Tibial nerve (tissue), 3 donors: Measurements from ENCODE around the gene EEF2KMT.
"Not testable (repeated sequence)": the region's sequence is repeated elsewhere in the genome, so short reads cannot be mapped to it uniquely, and the experiment has no call there.

Source experiments
- CTCF ChIP-seq, 5 experiments: fragments of 200-600 bp in 3 of 5; fragments of 450-650 bp in 2 of 5; sonication (generic) in 3 of 5; IDR thresholded peaks; one replicate each; pipeline ENCODE4 v1.5.1; 2016 to 2019; ENCODE audit warnings: antibody characterized with exemption in 5 of 5, mild to moderate bottlenecking in 3 of 5, moderate library complexity in 2 of 5
- POLR2A ChIP-seq, 2 donors: fragments of 450-650 bp; IDR thresholded peaks; one replicate each; pipeline ENCODE4 v1.6.1; 2017; ENCODE audit warnings: antibody characterized with exemption in 2 of 2, mild to moderate bottlenecking in 2 of 2, moderate library complexity in 2 of 2

- TF ChIP-seq POLR2A, CTCF (IDR thresholded peaks at IDR 0.05): not testable (repeated sequence)
Measured at GRCh38 chr16:5097470-5098220, at the start of gene EEF2KMT.
